Heart right ventricle (tissue), 16 donors: ENCODE results near the gene ZNF521. TPM values are rescaled to one million over a fixed set of nuclear protein-coding genes. Genes with fewer than 3 reads are reported as not detected.

ENCODE experiments used
- ATAC-seq, 8 donors: fragments of 200-7000 bp; cut with Tn5 transposase; one replicate each; pipeline ENCODE4 v1.9.1; 2020; ENCODE audit warnings: mild to moderate bottlenecking in 8 of 8, moderate library complexity in 8 of 8, moderate number of reproducible peaks in 1 of 8
- DNase-seq, 2 donors: peaks; one replicate each; pipeline ENCODE4 v3.0.0-alpha.2; 2020
- H3K27ac ChIP-seq, 10 donors: fragments of 200-600 bp; sonication (generic) in 2 of 10; one replicate each; pipeline versions ENCODE4 v1.5.0 to v1.8.0; 2020 to 2022; ENCODE audit warnings: mild to moderate bottlenecking in 3 of 10
- H3K27me3 ChIP-seq, 7 donors: fragments of 200-600 bp; one replicate each; pipeline ENCODE4 v1.8.0; 2021 to 2022; ENCODE audit warnings: mild to moderate bottlenecking in 2 of 7
- H3K36me3 ChIP-seq, 9 donors: fragments of 200-600 bp; sonication (generic) in 1 of 9; one replicate each; pipeline versions ENCODE4 v1.5.0 to v1.8.0; 2020 to 2022; ENCODE audit warnings: mild to moderate bottlenecking in 2 of 9
- H3K4me1 ChIP-seq, 9 donors: fragments of 200-600 bp; sonication (generic) in 1 of 9; one replicate each; pipeline versions ENCODE4 v1.5.0 to v1.8.0; 2020 to 2022; ENCODE audit warnings: mild to moderate bottlenecking in 4 of 9
- H3K4me3 ChIP-seq, 10 donors: fragments of 200-600 bp; sonication (generic) in 2 of 10; one replicate each; pipeline versions ENCODE4 v1.5.0 to v1.8.0; 2020 to 2022; ENCODE audit warnings: mild to moderate bottlenecking in 7 of 10, moderate library complexity in 2 of 10
- H3K9me3 ChIP-seq, 11 donors: fragments of 200-600 bp in 10 of 11; sonication (generic) in 2 of 11; one replicate each; pipeline versions ENCODE4 v1.5.0 to v1.8.0; 2013 to 2022; ENCODE audit warnings: mild to moderate bottlenecking in 2 of 11, control low read depth in 1 of 11, moderate library complexity in 1 of 11
- CTCF ChIP-seq, 9 donors: fragments of 200-600 bp; sonication (generic) in 2 of 9; IDR thresholded peaks; one replicate each; pipeline versions ENCODE4 v1.5.0 to v1.8.0; 2021 to 2022; ENCODE audit warnings: antibody characterized with exemption in 9 of 9, mild to moderate bottlenecking in 5 of 9, moderate library complexity in 1 of 9
- WGBS, 2 donors: extraction: QIAGEN DNeasy Blood & Tissue Kit; methylation state at CpG; one replicate each; pipeline ENCODE4 v1.1.7; 2013; ENCODE audit warnings: inconsistent platforms in 1 of 2; 5-methylcytosine and 5-hydroxymethylcytosine counted together
- intact Hi-C, 10 donors: fragments of 100-400 bp; cut with DNase I; formaldehyde crosslinking; loops; one replicate each; pipeline versions ENCODE4 v1.11.1 to v1.14.2; 2022
- polyA plus RNA-seq, 2 donors: library from polyadenylated mRNA; stranded (reverse); fragments of 200-250 nt; gene quantifications; one replicate each; pipeline ENCODE4 v1.2.3, GENCODE V29; 2013
- total RNA-seq, 10 donors: library from RNA; stranded (reverse); fragmentation: NEBNext Ultra II Directional in 3 of 10; extraction: Animal tissue kit (Norgen Biotek cat#: 25700) in 3 of 10; gene quantifications; one replicate each; pipeline versions ENCODE4 v1.2.1 to v1.2.4, GENCODE V29; 2021 to 2023
- donor health status: Arrhythmogenic right ventricular cardiomyopathy.
- donor health status: ischemic (EF 13 %, LVEDD 7.1; RV severe dilation, severe dysfunction).
- donor health status: healthy with polysubstance abuse.
- donor health status: DM: no; HTN: yes; CAD: no.
- donor health status: DM: no; HTN: no; CAD: no.
- donor health status: ischemic (EF 25% LVEDD 6.9; RV normal size, moderate dysfunction).
- donor health status: ischemic (EF 25% LVEDD 5.7; RV mildly dilated, moderate dysfunction).
- donor health status: healthy.
- donor health status: DM: yes; HTN: yes; CAD: no.
- donor health status: Ischemic cardiomyopathy.
- donor health status: ischemic (EF 35%, LVEDD 5.7; RV mildly dilated, moderate dysfunction).
- donor health status: nonischemic (EF 11% LVEDD 7.7; RV severe dilation, severe dysfunction).
- donor health status: DM: yes; HTN: yes; CAD: no.
- donor health status: PGD.
- donor health status: ischemic (EF 29% LVEDD 5.4; RV normal size, mild dysfunction).
- donor health status: nonischemic (EF 23%, LVEDD 6.1; RV moderate dilation, normal function).

The ZNF521 gene
- total and polyA plus RNA-seq, 12 donors: 3.3 to 26.4 (median 15.5) TPM

GRCh38 chr18:25164848-25165811, 186.8 kb downstream of the ZNF521 start:
- Histone ChIP-seq H3K4me3 (peak overlapping the region in 9 of 10 donors; percentile 19 to 55 (median 48)), H3K9me3 (no peaks in the 10 kb centered on the region), H3K27ac (peak overlapping the region in 7 of 10 donors; percentile 28 to 58 (median 42)), H3K36me3 (no peaks in the 10 kb centered on the region), H3K4me1 (peaks cover 5 to 28% (median 19%) of the 10 kb centered on the region in 9 donors), H3K27me3 (no peaks in the 10 kb centered on the region)
- peak in 1 of 9 donors; percentile 19 for TF ChIP-seq CTCF (IDR thresholded peaks at IDR 0.05)
- intact Hi-C loops: loop anchor here in 4 of 10 donors (5.0 to 10.0 kb wide), 5 partner anchors 58 to 190 kb away; partner anchors contain the start of gene ZNF521 (in 3 of the 4)
- DNase-seq: no peak
- WGBS, 2 donors: 6 to 8% methylated on average over 10 of the region's 10 CpGs
- peak; percentile 52 to 84 (median 79) for ATAC-seq

- intact Hi-C loops: loop anchor here in 4 of 10 donors (10.0 kb wide), 3 partner anchors 70 to 190 kb away; partner anchors contain the start of gene ZNF521 (in 2 of the 4)
- H3K4me1 ChIP-seq: peaks cover 5 to 28% (median 23%) of the 10 kb centered on the region in 9 donors
- 26 to 34% methylated on average over 6 of the region's 6 CpGs for WGBS, 2 donors
- no peaks in the 10 kb centered on the region for H3K9me3 ChIP-seq
- peak overlapping the region in 7 of 10 donors; percentile 28 to 58 (median 42) for H3K27ac ChIP-seq
- H3K36me3 ChIP-seq: no peaks in the 10 kb centered on the region
- ATAC-seq (peak in 3 of 8 donors; percentile 18 to 46 (median 31)), DNase-seq (no peak)
- H3K4me3 ChIP-seq: peak overlapping the region in 9 of 10 donors; percentile 19 to 55 (median 48)
- TF ChIP-seq CTCF (IDR thresholded peaks at IDR 0.05): no peak
- no peaks in the 10 kb centered on the region for H3K27me3 ChIP-seq
Measured at GRCh38 chr18:25164211-25164847, 187.6 kb downstream of the ZNF521 start.

GRCh38 chr18:25153426-25153825, 198.5 kb downstream of the ZNF521 start:
- no peak for ATAC-seq
- peaks cover 0 to 5% (median 0%) of the 10 kb centered on the region in 9 donors for H3K36me3 ChIP-seq
- intact Hi-C loops: no loop called here
- H3K4me3 ChIP-seq: no peak overlapping the region
- no peaks in the 10 kb centered on the region for H3K27me3 ChIP-seq
- peaks cover 0 to 4% (median 0%) of the 10 kb centered on the region in 11 donors for H3K9me3 ChIP-seq
- WGBS, 2 donors: 95 to 96% methylated on average over 6 of the region's 6 CpGs
- DNase-seq: no peak
- no peak for TF ChIP-seq CTCF (IDR thresholded peaks at IDR 0.05)
- H3K27ac ChIP-seq: no peak overlapping the region
- H3K4me1 ChIP-seq: no peaks in the 10 kb centered on the region

GRCh38 chr18:25147877-25148488, 204.0 kb downstream of the ZNF521 start:
- Histone ChIP-seq H3K4me3 (no peak overlapping the region), H3K27me3 (no peaks in the 10 kb centered on the region), H3K9me3 (no peaks in the 10 kb centered on the region), H3K36me3 (peaks cover 0 to 5% (median 0%) of the 10 kb centered on the region in 9 donors), H3K27ac (no peak overlapping the region), H3K4me1 (peaks cover 0 to 22% (median 7%) of the 10 kb centered on the region in 9 donors)
- TF ChIP-seq CTCF (IDR thresholded peaks at IDR 0.05): no peak
- intact Hi-C loops: no loop called here
- 91 to 94% methylated on average over 5 of the region's 5 CpGs for WGBS, 2 donors
- ATAC-seq (no peak), DNase-seq (no peak)
